ENCODE data around the gene LRCH1. TPM values are rescaled to one million over a fixed set of nuclear protein-coding genes. Genes with fewer than 3 reads are reported as not detected.
A peak's percentile ranks its signal among the peaks of the same experiment; 100 is the strongest.

Gene LRCH1
- polyA plus RNA-seq, 1 of the 3 experiments (the other 2 are of a cell fraction): 5.5 TPM

DNA sequence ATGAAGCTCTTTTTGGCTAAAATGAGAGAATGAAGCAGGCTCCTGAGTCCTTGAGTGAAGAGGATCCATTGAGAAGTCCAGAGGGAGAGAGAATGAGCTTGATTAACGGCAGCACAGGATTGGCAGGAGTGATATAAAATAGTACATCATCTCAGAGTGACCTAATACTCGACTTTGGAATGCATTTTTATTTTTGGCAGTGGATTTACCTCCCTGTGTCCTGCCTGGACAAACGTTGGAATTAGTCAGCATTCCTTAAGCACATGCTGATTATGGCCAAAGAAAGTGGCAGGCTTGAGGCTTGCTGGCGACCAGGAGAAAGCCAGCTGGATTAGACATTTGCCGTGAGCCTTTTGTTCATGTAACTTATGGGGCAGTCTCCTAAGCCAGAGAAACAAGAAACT is 22.9 kb downstream of the LRCH1 start:
- H3K4me2 ChIP-seq: peak overlapping the region; percentile 50
- no peak overlapping the region for H3K4me3 ChIP-seq (ENCODE audit: low read depth in 2 of 2, low read length in 1 of 2)
- H3K79me2 ChIP-seq (ENCODE audit: insufficient read depth): peaks cover 73% of the 10 kb centered on the region
- peaks cover 32% of the 10 kb centered on the region for H4K20me1 ChIP-seq (ENCODE audit: insufficient read depth)
- H3K9me3 ChIP-seq: no peaks in the 10 kb centered on the region
- H3K27ac ChIP-seq (ENCODE audit: low read depth in 2 of 2, low read length in 1 of 2): peak overlapping the region; percentile 22 to 67; a peak in 3 of 4 replicates
- CTCF ChIA-PET: interaction anchor here (1.0 to 1.3 kb wide), 2 partner anchors 15 to 24 kb away, joined by 3 to 4 read pairs; no protein-coding TSS in a partner anchor
- H3K27me3 ChIP-seq (ENCODE audit: insufficient read depth): no peaks in the 10 kb centered on the region
- WGBS (ENCODE audit: low lambda C conversion rate): 11% methylated on average over 5 of the region's 5 CpGs
- no peak overlapping the region for H2AFZ ChIP-seq (ENCODE audit: low read depth)
- H3K9me2 ChIP-seq: no peaks in the 10 kb centered on the region
- peak overlapping the region; percentile 12; the same call in 1 of the 2 replicates for H3K9ac ChIP-seq
- POLR2A ChIA-PET: no interaction called here
- TF ChIP-seq JUND (IDR thresholded peaks at IDR 0.05) (0 out of 2 replicates have a peak, but pooled peaks have one; percentile 44), MEF2A (IDR thresholded peaks at IDR 0.05; ENCODE audit: borderline replicate concordance, low read depth) (peak; percentile 88), SIN3A (IDR thresholded peaks at IDR 0.05; ENCODE audit: borderline replicate concordance, low read depth, low read length) (peak; percentile 73; the same call in 1 of the 2 replicates), EP300 (IDR thresholded peaks at IDR 0.05; ENCODE audit: borderline replicate concordance in 1 of 2, low read depth in 1 of 2, low read length in 1 of 2) (peak in 1 of 2 experiments; percentile 62; a peak in 1 of 4 replicates), GATA2 (CRISPR knock-in tag; IDR thresholded peaks at IDR 0.05) (no peak), POLR2AphosphoS5 (IDR thresholded peaks at IDR 0.05; ENCODE audit: low read depth, low read length) (peak; percentile 19; the same call in 1 of the 2 replicates), PBX3 (IDR thresholded peaks at IDR 0.05) (peak; percentile 89), YY1 (IDR thresholded peaks at IDR 0.05; ENCODE audit: low read depth) (no peak), CHD2 (IDR thresholded peaks at IDR 0.05; ENCODE audit: low read length, partially characterized antibody) (no peak), TEAD4 (IDR thresholded peaks at IDR 0.05; ENCODE audit: borderline replicate concordance, insufficient read depth) (peak; percentile 71; the same call in 1 of the 2 replicates), TCF12 (IDR thresholded peaks at IDR 0.05) (peak; percentile 84), GABPA (IDR thresholded peaks at IDR 0.05; ENCODE audit: low read depth) (no peak), NFIC (IDR thresholded peaks at IDR 0.05; ENCODE audit: borderline replicate concordance) (peak; percentile 81), CTCF (IDR thresholded peaks at IDR 0.05) (no peak), FOSL2 (IDR thresholded peaks at IDR 0.05; ENCODE audit: borderline replicate concordance, low read depth) (peak; percentile 59; the same call in 1 of the 2 replicates), ELF1 (IDR thresholded peaks at IDR 0.05) (no peak), TAF1 (IDR thresholded peaks at IDR 0.05; ENCODE audit: borderline replicate concordance, low read depth, low read length) (no peak)
- TF ChIP-seq, protein P1, sequence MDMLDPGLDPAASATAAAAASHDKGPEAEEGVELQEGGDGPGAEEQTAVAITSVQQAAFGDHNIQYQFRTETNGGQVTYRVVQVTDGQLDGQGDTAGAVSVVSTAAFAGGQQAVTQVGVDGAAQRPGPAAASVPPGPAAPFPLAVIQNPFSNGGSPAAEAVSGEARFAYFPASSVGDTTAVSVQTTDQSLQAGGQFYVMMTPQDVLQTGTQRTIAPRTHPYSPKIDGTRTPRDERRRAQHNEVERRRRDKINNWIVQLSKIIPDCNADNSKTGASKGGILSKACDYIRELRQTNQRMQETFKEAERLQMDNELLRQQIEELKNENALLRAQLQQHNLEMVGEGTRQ (IDR thresholded peaks at IDR 0.05; ENCODE audit: borderline replicate concordance, low read depth, low read length): no peak
- TF ChIP-seq, protein P2, sequence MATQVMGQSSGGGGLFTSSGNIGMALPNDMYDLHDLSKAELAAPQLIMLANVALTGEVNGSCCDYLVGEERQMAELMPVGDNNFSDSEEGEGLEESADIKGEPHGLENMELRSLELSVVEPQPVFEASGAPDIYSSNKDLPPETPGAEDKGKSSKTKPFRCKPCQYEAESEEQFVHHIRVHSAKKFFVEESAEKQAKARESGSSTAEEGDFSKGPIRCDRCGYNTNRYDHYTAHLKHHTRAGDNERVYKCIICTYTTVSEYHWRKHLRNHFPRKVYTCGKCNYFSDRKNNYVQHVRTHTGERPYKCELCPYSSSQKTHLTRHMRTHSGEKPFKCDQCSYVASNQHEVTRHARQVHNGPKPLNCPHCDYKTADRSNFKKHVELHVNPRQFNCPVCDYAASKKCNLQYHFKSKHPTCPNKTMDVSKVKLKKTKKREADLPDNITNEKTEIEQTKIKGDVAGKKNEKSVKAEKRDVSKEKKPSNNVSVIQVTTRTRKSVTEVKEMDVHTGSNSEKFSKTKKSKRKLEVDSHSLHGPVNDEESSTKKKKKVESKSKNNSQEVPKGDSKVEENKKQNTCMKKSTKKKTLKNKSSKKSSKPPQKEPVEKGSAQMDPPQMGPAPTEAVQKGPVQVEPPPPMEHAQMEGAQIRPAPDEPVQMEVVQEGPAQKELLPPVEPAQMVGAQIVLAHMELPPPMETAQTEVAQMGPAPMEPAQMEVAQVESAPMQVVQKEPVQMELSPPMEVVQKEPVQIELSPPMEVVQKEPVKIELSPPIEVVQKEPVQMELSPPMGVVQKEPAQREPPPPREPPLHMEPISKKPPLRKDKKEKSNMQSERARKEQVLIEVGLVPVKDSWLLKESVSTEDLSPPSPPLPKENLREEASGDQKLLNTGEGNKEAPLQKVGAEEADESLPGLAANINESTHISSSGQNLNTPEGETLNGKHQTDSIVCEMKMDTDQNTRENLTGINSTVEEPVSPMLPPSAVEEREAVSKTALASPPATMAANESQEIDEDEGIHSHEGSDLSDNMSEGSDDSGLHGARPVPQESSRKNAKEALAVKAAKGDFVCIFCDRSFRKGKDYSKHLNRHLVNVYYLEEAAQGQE (IDR thresholded peaks at IDR 0.05; ENCODE audit: low read depth, low read length): no peak
- TF ChIP-seq, protein P3, sequence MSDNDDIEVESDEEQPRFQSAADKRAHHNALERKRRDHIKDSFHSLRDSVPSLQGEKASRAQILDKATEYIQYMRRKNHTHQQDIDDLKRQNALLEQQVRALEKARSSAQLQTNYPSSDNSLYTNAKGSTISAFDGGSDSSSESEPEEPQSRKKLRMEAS (IDR thresholded peaks at IDR 0.05; ENCODE audit: low read depth): peak; percentile 98
- no peak for DNase-seq
- H3K4me1 ChIP-seq (ENCODE audit: control insufficient read depth in 1 of 2, insufficient read depth in 2 of 2, low read depth in 1 of 2, low read length in 1 of 2): peaks cover 24 to 47% of the 10 kb centered on the region in 2 experiments; a peak in 3 of 4 replicates
- peaks cover 18% of the 10 kb centered on the region for H3F3A ChIP-seq (replicated peaks; ENCODE audit: insufficient read depth)
- H3K36me3 ChIP-seq (replicated peaks in 1 of 2; ENCODE audit: control insufficient read depth in 1 of 2, insufficient read depth in 2 of 2, low read length in 1 of 2): no peaks in the 10 kb centered on the region

Measured in SK-N-SH (cell line).